Posterior vena cava (tissue), 2 donors: ENCODE data around the gene TOR4A. TPM values are rescaled to one million over a fixed set of nuclear protein-coding genes. Genes with fewer than 3 reads are reported as not detected.
"Not testable (repeated sequence)": the region's sequence is repeated elsewhere in the genome, so short reads cannot be mapped to it uniquely, and the experiment has no call there.

Source experiments
- DNase-seq: peaks from one replicate; pipeline ENCODE4 v3.0.0-alpha.2; 2020; ENCODE audit warnings: low spot score
- intact Hi-C, 2 donors: fragments of 100-400 bp; cut with DNase I; formaldehyde crosslinking; loops; one replicate each; pipeline versions ENCODE4 v1.14.1 to v1.14.2; 2022 to 2023
- total RNA-seq, 2 donors: library from RNA; stranded (reverse); fragmentation: NEBNext Ultra II Directional; extraction: Animal tissue kit (Norgen Biotek cat#: 25700); gene quantifications; one replicate each; pipeline ENCODE4 v1.2.1, GENCODE V29; 2021
- donor health status: DM: yes; HTN: yes; CAD: no.
- donor health status: DM: yes; HTN: yes; CAD: no.

The TOR4A gene
- total RNA-seq, 2 donors from 2014 or later = 5.3 to 7.0 TPM

DNA sequence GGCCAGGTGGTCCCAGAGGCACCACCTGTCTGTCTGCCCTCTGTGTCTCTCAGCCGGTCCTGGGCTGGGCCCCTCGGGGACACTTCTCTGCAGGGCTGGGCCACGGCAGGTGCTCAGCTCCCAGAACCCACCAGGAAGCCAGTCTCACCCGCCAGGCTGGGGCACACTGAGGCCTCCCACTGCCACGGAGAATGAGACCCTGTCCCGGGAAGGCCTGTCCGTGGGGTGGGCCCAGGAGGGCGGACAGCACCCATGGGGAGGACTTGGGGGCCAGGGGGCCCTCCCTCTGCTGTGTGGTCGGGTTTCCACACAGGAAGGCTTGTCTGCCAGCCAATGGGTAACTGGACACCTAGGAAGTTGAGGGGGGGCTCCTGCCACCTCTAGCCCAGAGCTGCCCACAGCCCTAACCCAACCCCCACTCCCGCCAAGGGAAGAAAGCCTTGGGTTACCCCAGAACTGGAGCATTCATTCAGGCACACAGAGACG is 40.5 kb upstream of the TOR4A start:
- DNase-seq = no peak
- intact Hi-C loops = no loop called here

DNA sequence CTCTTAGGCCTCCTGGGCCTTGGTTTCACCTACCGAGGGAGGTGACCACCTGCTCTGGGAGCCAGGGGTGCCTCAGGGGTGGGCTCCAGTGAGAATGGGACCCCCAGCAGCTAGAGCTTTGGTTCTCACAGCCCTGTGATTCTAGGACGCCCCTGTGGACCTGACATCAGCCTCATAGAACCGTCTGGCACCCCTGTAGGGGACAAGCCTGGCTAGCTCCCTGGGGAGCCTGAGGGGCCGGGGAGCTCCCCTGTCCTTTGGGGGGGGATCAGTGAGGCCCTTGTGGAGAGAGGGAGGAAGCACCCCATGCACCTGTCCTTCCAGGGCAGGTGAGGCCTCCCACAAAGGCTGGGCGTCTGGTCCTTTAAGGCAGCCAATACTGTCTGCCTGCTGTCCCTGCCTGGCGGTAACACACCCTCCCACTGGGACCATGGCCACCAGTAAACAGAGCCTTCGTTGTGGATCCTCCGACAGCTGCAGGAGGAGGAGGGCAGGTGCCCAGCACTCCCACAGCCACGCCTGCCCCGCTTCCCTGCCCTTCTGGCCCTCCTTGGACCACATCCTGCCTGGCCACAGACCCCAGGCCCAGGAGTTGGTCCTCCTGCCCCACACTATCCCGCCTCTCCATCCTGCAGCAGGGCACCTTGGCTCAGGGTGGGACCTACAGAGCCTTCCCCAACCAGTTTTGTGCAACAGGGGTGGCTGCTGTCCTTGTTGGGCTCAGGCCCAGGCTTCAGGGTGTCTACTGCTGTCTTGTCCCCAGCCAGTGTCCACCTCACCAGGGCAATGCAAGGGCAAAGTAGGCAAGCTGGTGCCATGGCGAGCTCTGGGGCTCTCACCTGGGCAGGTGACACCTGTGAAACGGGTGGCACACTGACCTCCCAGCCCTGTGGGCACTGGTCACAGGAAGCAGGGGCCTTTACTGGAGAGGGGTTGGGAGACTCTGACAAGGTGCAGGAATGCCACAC is 39.5 kb upstream of the TOR4A start:
- intact Hi-C loops = no loop called here
- DNase-seq = no peak

DNA sequence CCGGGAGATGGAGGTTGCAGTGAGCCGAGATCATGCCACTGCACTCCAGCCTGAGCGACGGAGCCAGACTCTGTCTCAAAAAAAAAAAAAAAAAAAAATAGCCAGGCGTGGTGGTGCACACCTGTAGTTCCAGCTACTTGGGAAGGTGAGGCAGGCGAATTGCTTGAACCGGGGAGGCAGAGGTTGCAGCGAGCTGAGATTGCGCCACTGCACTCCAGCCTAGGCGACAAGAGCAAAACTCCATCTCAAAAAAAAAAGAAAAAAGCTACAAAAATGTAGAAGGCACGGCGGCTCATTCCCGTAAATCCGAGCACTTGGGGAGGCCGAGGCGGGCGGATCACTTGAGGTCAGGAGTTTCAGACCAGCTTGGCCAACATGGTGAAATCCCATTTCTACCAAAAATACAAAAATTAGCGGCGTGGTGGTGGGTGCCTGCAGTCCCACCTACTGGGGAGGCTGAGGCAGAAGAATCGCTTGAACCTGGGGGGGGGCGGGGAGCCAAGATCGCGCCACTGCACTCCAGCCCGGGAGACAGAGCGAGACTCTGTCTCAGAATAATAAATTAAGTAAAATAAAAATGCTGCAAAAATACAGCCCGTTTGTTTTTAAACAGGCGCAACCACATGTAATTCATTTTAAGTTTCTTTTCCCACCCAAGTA is 37.9 kb upstream of the TOR4A start:
- DNase-seq, intact Hi-C loops: not testable (repeated sequence)

DNA sequence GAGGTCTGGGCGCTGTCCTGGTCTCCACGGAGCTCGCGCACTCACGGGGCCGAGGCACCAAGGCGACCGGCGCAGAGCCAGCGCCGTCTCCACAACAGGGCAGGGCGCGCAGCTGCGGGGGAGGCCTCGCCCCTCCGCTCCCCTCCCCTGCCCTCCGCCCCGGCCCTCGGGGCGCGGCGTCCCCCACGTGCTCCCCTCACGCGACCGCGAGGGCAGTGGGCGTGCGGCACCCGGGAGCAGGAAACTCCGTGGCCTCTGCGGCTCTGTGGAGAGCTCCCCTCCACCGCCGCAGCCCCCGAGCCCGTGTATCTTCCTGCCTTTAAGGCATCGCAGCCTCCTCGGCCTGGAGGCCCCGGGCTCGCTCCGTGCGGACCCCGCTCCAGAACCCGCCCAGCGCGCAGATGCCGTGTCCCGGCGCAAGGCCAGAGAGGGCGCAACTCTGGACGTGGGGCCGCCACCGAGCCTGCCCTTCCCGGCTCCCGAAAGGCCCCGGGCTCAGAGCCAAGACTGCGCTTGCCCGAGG is 37.1 kb upstream of the TOR4A start:
- intact Hi-C loops = no loop called here
- peak; percentile 93 for DNase-seq

DNA sequence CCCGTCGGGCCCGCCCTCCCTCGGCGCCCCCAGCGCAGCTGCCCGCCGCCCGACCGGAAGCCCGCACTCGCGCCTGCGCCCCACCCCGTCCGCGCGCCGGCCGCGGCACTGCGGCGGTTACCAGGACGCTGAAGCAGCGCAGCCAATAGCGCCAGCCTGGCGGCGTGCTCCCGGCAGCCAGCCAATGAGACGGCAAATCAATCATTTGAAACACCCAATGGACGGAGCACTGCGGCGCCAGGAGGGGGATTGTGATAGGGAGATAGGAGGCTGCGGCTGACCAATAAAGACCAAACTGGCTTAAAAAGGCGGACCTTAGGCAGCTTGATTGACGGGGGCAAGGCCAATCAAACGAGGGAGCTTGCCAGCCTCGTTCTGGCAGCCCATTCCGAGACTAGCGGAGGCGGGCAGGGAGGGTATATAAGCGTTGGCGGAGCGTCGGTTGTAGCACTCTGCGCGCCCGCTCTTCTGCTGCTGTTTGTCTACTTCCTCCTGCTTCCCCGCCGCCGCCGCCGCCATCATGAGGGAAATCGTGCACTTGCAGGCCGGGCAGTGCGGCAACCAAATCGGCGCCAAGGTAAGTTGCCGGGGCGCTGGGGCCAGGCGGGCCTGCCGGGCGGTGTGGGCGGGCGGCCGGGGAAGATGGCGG is 36.6 kb upstream of the TOR4A start, which contains the start of gene TUBB4B:
TSS of gene TUBB4B (plus strand) at position 447 of the 649 bp plus-strand sequence. CDS start at position 521, 74 bp downstream.
- intact Hi-C loops = no loop called here
- peak; percentile 100 for DNase-seq

DNA sequence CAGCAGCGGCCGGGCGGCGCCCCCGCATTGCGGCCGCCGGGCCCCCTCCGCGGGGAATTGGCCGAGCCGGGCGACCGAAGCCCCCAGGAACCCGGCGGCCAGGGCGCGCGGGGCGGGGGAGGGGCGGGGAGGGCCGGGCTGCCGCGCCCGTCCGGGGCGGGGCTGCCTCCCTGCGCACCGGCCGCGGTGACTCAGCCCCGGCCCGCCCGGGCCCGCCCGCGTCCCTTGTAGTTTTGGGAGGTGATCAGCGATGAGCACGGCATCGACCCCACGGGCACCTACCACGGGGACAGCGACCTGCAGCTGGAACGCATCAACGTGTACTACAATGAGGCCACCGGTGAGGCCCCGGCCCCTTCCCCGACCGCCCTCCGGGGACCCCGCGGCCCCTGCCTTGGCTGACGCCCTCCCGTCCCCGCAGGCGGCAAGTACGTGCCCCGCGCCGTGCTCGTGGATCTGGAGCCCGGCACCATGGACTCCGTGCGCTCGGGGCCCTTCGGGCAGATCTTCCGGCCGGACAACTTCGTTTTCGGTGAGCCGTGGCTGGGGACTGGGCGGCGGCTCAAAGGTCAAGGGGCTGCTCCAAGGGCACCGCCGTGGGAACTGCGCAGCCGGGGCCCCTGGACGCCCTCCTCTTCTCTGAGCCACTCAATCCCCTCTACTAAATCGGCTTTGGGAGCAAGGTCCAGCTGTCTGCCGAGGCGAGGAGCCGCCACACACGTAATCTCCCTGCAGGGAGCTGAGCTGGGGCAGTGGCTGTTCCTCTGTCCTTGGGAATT is 35.8 kb upstream of the TOR4A start:
- intact Hi-C loops = no loop called here
- DNase-seq = peak; percentile 93

DNA sequence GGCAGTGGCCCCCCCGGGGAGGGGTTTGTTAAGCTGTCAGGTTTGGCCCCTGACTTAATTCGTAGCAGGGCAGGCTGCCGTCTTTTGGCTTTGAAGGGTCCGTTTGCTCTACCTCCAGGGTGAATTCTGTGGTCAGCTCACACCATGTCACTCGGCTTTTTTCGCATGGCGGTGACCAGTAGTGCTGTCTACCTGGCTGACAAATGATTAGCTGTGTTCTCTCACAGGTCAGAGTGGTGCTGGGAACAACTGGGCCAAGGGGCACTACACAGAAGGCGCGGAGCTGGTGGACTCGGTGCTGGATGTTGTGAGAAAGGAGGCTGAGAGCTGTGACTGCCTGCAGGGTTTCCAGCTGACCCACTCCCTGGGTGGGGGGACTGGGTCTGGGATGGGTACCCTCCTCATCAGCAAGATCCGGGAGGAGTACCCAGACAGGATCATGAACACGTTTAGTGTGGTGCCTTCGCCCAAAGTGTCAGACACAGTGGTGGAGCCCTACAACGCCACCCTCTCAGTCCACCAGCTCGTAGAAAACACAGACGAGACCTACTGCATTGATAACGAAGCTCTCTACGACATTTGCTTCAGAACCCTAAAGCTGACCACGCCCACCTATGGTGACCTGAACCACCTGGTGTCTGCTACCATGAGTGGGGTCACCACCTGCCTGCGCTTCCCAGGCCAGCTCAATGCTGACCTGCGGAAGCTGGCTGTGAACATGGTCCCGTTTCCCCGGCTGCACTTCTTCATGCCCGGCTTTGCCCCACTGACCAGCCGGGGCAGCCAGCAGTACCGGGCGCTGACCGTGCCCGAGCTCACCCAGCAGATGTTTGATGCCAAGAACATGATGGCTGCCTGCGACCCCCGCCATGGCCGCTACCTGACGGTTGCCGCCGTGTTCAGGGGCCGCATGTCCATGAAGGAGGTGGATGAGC is 35.0 kb upstream of the TOR4A start:
- intact Hi-C loops = no loop called here
- DNase-seq = no peak

DNA sequence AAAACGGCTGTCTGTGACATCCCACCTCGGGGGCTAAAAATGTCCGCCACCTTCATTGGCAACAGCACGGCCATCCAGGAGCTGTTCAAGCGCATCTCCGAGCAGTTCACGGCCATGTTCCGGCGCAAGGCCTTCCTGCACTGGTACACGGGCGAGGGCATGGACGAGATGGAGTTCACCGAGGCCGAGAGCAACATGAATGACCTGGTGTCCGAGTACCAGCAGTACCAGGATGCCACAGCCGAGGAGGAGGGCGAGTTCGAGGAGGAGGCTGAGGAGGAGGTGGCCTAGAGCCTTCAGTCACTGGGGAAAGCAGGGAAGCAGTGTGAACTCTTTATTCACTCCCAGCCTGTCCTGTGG is 34.3 kb upstream of the TOR4A start:
- DNase-seq, intact Hi-C loops: not testable (repeated sequence)

DNA sequence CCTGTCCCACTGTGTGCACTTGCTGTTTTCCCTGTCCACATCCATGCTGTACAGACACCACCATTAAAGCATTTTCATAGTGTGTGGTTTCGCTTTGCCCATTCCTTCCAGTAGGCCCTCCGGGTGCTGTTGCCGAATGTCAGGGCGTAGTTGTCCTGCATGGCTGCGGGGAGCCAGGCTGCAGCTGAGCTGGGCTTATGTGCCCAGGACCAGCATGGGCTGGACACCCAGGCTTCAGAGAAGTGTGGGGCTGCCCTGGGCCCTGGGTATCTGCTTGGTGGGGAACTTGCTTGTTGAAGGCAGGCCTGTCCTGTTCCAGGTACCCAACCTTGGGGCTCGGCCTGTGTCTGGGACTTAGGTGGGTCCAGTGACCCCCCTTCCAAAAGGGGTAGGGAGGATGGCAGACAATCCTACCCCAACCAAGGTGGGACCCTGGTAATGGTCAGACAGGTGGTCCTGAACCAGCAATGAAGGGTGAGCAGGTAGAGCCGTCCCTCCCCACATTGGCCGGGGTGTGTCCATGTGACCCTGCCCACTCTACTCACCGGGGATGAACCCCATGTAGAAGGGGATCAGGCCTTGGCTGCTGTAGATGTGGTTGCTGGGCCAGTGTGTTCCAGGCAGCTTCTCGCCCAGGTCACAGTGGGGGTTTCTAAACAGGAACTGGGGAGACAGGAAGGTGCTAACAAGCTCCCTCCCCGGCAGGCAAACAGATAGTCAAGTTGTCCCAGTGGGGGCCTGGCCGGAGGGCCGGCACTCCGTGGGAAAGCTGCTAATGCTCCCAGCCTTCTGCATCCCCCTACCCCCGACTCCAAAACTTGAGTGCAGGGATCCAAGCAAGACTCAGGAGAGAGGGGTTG is 33.7 kb upstream of the TOR4A start:
- intact Hi-C loops = no loop called here
- no peak for DNase-seq

DNA sequence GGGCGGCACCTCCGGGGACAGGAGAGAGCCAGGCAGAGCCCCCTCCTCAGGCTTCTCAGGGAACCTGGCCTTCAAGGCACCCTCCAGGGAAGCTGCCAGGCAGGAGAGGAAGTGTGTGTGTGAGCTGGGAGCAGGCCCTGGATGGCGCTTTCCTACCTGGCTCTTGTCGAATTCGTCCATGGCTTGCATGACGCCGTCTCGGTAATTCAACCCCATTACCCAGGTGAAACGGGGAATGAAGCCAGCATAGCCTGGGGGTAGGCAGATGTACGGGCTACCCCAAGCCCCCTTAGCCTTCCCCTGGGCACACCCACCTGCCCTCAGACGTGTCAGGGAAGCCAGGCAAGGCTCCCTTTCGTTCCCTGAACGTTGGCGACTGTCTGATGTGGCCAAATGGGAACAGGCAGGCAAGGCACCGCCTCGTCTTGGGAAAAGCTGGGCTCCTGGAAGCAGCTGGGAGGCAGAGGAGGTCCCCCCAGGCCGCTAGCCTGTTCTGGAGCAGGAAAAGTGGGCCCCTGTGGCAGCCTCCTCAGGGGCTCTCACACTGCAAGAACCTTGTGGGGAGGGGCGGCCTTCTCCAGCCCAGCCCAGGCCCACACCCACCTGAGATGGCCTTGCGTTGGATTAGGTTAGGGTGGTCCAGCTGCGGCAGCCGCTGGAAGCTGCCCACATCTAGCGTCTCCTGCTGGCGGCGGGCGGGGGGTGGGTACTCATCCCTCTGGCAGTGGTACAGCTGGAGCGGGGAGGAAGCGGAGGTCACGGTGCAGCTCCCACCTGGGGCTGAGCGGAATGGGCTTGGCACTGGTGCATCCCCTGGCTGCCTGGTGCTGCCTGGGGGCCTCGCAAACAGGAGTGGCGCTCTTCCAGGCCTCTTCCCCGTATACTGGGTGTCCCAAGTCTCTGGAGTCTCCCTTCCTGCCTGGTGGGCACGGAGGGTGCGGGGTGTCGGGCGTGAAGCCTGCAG is 32.8 kb upstream of the TOR4A start:
- intact Hi-C loops = no loop called here
- DNase-seq = no peak

DNA sequence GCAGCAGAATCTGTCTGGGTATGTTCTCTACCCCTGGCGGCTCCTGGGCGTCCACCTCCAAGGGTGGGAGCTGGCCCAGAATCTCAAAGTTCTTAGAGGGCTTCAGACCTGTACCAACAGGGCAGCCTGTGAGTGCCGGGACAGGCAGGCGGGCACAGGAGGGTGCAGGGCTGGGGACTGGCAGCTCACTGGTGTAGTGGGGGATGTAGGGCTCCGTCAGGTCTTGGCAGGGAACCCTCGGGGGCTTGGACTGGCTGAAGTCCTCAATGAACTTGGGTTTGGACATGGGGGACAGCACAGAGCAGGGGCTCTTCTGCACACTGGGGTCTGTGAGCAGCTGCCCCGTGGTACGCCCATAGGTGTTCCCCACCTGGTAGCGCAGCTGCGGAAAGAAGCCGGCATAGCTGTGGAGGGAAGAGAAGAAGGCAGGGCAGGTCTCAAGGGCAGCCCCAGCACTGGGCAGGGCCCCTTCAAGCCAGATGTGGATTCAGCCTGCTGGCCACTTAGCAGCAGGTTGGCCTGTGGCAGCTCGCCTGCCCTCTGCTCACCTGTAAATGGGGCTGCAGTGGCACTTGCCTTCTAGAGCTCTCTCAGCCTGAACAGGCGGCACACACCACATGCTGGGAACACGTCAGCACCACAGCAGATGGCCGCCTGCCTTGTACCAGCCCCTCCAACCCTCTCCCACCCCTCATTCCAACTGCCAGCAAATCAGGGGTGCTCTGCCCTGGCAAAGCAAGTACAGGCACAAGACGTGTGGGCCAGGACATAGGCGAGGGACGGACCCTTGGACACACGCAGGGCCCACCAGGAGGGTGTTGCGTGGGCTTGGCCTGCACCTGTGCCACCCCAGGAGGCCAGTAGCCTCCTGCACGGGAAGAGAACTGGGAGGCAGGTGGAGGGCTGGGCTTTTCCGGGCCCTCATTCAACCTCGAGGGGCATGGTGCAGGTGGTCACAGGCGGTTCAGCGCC is 31.8 kb upstream of the TOR4A start:
- intact Hi-C loops = no loop called here
- DNase-seq = no peak

DNA sequence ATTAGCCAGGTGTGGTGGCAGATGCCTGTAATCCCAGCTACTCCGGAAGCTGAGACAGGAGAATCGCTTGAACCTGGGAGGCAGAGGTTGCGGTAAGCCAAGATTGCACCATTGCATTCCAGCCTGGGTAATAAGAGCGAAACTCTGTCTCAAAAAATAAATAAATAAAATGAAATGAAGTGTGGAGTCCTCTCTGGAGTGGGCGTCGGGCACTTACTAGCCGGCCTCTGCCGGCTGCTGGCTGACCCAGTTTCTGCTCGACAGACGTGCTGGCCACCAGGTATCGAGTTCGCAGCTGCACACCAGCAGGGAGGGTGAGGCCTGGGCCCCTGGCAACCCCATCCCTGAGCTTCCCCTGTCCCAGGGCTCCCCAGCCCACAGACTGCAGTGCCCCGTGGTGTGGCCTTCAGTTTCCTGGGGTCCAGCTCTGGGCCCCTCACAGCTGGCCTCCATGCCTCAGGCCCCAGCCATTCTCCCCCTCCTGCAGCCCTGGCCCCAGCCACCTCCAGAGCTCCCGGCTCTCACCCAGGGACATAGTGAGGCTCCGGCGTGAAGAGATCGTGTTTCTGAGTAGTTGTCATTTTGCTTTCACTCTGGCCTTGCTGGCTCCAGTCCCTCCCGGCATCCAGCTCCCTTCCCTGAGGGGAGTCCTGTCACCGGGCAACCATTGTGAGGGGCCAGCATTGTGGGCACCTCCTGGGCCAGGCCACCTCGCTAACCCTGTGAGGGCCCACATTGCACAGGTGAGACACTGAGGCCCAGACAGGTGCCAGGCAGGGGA is 30.2 kb upstream of the TOR4A start:
- DNase-seq = no peak
- intact Hi-C loops = no loop called here

DNA sequence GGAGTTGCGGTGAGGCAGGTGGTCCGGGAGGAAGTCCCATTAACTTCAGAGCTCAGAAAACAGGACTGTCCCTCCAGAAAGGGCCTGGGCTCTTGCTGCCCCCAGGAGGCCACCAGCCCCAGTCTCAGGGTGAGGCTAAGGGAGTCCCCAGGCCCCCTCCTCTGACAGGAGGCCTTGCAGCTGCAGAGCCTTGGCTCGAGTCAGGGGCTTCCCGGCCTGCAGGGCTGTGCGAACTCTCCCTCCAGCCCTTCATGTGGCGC is 29.7 kb upstream of the TOR4A start:
- DNase-seq = no peak
- intact Hi-C loops = no loop called here
